Activated CD4-positive, alpha-beta T cell treated with anti-CD3 and anti-CD28 coated beads, Interleukin-2, Interleukin-6, amounts not matched to agents 100 ng/mL and 50 ng/mL, durations not matched to agents 16 hours and 8 hours (primary cell): ENCODE measurements around the gene PARVG.
"Not testable (repeated sequence)": the region's sequence is repeated elsewhere in the genome, so short reads cannot be mapped to it uniquely, and the experiment has no call there.

Source experiments
- DNase-seq: peaks from one replicate; pipeline ENCODE4 v3.0.0-alpha.2; 2020

The PARVG gene

DNA sequence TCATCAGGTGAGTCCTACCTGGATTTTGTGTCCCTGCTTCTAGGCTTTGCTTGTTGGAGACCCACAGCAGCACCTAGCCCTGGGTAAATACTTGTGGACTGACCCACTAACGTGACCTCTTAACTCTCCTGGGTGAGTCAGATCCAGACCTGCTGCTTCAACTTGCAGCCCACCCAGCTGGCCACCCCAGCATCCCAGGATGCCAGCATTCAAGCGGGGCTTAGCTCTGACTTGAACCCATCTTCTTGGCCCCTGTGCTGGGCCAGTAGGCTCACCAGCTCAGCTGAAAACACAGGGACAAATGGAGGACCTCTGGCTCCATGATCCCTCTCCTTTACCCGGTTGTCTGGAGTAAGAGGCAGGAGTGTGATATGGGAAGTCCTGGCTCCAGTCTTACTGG, 33.5 kb downstream of the PARVG start:
- no peak for DNase-seq

DNA sequence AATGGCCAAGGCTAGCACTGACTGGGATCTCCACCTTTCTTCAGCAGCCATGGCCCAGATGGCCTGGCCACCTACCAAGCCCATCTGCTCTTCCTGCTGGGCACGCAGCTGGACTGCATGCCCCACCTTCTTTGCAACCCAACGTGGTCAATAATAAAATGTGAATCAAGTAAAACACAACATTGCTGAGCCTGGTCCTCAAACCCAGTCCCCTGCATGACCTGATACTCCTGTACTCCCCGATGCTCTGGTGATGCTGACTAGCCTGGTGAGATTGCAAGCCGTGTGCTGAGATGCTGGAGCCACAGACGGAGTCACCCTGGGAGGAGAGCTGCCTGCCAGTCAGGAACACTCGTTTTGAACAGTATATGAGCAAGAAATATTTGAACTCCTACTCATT, 34.0 kb downstream of the PARVG start:
- DNase-seq, result no peak

DNA sequence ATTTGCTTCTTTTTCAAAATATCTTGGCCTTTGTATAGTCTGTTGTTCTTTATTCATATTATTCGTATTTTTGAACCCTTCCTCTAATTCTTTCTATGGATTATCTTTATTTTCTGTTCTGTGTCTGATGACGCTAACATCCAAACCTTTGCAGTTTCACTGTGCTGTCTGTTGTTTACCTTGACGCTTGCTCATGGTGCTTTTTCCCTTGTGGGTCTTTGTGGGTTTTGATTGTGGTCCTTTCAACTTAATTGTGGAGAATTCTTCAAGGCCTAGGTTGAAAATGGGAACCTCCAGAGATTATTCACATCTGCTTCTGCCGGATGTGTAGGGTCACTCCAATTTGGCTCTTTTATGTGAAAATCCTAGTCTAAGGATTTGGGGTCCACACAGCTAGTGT, 34.6 kb downstream of the PARVG start:
- DNase-seq, result no peak

DNA sequence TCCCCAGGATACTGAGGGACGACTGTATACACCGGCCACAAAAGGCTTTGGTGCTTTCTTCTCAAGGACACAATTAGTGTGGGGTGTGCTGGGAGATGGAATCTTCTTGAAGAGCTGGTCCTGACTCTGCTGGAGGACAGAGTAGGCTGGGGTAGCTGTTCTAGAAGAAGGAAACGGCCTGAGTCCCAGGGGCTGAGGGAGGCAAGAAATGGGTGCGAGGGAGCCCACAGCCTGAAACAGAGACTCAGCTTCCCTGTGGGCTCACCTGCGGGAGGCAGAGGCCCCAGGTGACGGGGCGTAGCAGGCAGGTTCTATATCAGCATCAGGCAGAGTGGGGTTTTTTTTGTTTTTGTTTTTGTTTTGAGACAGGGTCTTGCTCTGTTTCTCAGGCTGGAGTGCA, 36.6 kb downstream of the PARVG start:
- DNase-seq, result no peak

DNA sequence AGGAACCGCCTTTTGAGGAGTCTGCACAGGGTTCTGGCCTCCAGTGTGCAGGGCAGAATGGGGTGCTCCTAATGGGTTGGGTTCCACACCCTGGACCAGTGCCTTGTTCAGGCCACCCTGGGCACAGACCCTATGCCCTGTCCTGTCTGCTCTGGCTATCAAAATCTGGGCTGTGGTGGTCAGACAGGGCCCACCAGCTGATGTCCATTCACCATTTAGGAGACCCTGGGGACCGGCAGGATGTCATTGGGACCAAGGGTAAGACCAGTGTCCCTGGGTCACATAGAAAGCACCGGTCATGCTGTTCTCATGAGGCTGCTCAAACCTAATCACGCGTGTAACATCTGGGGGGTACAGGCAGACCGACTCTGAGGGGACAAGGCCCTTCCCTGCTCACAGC, 37.3 kb downstream of the PARVG start:
- DNase-seq, result no peak

DNA sequence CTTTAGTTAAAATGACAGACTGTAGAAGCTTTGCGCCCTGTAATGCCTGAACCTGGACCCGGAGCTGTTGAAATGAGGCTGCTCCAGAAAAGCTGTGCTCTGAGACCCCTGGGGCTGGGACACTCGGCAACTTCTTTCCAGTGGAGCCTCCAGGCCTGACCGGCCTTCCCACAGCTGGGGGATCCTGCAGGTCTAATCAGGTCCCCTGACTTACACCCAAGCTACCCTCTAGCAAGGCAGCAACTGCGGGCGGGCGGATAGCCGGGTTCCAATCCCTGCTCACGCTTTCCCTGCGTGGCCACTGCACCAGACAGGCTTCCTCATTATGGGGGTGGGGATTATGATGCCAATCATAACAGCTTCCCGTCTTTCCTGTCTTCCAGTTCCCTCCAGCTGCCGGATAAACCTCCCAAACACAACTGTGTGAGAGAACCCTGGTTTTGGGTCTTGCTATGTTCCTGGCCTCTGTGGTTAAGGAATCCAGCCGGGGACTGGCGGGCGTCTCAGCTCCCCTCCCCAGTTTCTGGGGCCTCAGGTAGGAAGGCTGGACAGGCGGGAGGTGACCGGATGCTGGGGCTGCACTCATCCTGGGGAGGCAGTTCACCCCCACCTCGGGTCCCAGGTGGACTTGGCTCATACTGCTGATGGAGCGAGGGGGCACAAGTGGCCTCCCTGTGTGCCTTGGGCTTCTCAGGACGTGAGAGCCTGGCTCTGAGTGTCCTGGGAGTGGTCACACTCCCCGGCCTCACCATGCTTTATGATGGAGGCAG, 38.6 kb downstream of the PARVG start:
- no peak for DNase-seq

DNA sequence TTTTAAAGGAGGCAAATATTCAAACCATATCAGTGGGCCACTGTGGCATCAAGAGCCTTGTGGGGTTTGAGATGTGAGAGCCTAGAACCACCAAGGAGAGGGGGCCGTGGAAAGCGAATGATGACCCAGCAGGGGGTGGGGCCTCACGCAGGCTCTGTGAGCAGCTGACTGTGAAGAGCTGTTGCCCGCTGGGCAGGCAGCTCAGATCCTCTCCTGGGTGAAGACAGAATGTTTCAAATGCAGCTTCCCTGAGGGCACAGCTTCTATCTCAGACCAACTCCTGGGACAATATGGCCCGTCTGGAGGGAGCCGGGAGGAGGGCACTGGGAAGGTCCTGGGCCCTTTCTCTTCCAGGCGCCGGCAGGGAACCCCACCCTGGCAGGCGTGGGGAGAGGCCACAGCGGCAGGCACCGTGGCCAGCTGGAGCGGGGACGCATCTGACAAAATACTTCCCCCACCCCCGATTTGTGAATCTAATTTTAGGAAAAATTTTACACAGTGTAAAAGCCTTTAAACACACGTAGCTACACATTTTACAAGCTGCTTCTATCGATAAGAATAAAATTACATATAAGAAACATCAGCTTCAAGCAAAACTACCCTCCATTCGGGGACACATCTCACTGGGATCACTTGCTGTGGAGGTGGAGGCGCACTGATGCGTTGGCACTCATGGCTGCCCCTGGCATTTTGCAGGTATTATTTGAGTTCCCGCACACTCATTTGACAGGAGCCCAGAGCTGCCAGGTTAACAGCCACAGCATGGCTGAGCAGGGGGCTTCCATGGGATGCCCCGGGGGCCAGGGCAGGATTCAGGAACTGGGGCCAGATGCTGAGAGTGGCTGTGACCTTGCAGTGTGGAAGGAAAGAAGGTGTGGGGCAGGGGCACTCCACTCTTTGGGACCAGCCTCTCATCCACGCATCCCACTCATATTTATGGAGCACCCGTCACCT, 40.3 kb downstream of the PARVG start:
- no peak for DNase-seq

DNA sequence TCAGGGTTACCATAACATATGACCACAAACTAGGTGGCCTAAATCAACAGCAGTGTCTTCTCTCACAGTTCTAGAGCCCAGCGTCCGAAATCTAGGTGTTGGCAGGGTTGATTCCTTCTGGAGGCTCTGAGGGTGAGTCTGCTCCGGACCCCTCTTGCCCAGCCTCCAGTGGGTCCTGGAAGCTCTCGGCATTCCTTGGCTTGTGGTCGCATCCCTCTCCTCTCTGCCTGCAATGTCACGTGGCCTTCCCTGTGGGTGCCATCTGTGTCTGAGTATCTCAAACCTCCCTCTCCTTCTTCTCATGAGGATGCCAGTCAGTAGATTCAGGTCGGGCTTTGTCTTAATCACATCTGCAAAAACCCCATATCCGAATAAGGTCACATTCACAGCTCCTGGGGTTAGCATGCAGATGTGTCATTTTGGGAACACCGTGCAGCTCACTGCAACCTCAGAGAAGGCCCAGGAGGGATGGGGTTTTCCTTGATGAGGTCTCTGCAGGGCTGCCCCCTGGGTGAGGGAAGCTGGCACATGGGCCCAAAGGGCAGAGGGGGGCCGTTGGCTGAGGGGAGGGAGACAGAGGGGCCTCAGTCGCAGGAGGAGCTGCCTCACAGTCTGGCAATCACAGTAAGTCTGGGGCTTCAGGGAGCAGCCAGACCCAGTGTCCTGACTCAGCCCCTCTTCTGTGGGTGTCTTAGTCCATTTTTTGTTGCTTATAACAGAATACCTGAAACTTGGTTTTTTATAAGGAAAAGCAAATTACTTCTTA, 41.2 kb downstream of the PARVG start:
- no peak for DNase-seq

DNA sequence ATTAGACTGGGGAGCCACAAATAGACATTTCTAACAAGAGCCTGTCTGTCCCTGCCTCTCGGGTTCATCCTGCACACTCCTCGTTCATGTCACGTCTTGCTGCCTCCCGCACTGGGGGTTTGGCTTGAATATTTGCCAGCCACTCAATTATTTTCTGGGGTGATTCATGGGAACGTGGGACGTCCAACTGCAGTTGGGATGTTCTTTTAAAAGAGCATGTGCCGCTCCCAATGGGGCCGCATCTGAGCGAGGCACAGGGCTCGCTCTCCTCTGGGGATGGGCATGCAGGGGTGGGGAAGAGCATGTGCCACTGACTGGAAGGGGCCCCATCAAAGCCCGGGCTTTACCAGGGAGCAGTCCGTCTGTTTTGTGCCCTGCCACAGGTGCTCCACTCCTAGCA, 43.4 kb downstream of the PARVG start:
- DNase-seq, result no peak

DNA sequence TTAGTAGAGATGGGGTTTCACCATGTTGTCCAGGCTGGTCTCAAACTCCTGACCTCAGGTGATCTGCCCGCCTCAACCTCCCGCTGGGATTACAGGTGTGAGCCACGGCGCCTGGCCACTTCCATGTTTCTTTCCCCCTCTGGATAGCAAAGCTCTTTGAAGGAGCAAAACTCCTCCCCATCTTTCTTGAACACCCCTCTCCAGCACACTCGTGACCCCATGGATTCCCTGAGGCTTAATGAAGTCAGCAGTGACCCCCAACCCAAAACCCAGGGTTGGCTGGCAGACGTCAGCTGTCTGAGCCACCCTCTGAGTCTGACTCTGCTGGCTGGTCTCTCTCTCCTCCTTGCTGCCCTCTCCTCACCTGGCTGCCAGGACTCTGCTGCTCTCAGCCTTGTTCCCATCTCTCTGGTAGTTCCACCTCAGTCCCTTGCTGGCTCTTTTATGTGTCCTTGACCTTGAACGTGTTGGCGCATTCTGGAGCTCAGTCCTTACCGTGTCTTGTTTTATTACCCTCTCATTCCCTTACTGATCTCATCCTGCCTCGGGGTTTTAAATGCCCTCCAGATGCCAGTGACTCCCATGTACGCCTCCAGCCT, 44.5 kb downstream of the PARVG start:
- no peak for DNase-seq

DNA sequence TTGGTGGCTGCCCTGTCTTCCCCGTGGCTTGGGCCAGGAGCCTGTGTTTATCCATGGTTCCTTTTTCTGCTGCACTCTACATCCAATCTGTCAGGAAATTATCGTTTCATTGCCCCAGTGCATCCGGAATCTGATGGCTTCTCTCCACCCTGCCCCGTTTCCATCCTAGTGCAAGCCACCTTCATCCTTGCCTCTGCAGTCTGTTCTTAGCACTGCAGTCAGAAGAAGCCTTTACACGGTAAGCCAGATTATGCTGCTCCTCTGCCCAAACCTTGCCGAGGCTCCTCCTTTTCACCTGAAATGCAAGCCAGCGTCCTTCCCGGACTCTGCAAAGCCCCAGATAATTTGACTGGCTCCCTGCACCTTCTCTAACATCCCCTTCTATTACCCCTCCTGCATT, 45.1 kb downstream of the PARVG start:
- no peak for DNase-seq

DNA sequence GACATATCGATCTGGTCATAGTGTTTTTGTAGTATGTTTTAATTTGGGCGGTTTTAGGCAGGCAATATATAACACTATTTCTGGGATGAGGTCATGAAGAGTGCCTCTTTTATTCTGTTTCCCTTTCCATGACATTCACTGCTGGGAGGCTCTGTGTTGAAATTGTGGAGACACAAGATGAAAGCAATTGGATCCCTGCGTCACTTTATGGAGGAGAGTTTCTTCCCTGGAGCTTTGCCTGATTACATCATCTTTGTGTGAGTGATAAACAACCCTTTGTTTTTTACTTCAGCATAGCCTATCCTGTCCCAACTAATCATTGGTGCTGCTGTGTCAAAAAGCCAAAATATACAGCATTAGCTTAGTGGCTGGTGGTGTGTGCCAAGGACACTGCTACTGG, 48.6 kb downstream of the PARVG start:
- DNase-seq, result no peak

DNA sequence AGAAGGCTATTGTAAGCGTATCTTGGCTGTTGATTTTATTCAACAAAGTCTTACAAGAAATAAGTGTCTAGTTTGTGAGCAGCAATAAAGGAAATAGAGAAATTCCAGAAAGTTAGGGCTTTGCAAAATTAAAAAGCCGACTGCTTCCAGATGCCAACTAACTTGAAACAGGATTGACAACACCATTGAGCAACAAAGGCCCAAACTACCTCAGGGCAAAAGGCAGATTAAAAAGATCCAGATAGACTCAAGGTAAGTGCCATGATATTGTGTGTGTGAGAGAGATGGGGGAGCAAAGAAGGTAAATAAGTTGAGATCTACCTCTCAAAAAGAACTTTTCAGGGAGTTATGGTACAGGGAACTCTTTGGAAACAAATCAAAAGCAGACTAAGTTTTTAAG, 49.1 kb downstream of the PARVG start:
- DNase-seq, result no peak

DNA sequence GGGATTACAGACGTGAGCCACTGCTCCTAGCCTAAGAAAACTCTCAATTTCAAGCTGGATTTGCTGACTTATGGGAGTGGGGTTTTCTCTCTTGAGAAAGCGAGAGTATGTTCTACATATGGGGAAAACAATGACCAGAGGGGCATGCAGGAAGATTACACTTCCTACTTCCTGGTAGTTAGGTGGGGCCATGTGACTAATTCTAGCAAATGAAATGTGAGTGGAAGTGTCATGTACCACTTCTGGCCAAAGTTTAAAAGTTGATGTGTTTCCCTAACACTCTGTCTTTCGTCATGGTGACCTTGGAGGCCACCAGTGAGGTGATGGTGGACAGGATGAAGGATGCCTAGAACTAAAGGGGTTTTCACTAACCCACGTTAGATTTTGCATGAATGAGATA, 50.5 kb downstream of the PARVG start:
- DNase-seq, result no peak

DNA sequence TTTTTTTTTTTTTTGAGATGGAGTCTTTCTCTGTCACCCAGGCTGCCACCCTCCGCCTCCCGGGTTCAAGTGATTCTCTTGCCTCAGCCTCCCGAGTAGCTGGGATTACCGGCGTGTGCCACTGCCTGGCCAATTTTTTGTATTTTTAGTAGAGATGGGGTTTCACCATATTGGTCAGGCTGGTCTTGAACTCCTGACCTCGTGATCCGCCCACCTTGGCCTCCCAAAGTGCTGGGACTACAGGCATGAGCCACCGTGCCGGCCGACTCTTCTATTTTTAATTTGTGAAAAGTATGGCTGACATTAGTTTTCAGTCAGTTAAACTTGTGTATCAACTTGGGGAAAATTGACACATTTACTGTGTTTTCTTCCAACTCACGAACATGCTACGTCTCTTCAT, 53.6 kb downstream of the PARVG start:
- not testable (repeated sequence) for DNase-seq

DNA sequence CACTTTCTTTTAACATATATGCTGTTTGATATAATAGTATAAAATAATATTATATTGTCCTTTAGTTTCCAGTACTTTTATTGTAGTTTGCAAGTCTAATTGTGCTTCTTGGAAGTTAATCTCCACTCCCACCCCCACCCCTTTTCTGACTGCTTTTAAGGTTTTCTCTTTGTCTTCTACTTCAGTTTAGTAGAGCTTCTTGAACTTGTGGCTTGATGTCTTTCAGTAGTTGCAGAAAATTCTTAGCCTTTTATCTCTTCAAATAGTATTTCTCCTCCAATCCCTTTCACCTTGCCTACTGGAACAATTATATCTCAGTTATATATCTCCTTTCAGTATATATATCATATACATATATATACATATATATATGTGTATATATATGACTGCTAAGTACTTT, 56.6 kb downstream of the PARVG start:
- DNase-seq, result no peak

DNA sequence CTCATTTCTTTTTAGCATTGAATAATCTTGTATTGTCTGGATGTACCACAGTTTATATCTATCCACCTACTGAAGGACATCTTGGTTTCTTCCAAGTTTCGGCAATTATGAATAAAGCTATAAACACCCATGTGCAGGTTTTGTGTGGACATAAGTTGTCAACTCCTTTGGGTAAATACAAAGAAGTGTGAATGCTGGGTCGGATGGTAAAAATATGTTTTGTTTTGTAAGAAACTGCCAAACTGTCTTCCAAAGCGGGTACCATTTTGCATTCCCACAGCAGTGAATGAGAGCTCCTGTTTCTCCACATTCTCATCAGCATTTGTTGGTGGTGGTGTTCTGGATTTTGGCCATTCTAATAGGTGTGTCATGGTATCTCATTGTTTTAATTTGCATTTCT, 60.4 kb downstream of the PARVG start:
- DNase-seq, result not testable (repeated sequence)

DNA sequence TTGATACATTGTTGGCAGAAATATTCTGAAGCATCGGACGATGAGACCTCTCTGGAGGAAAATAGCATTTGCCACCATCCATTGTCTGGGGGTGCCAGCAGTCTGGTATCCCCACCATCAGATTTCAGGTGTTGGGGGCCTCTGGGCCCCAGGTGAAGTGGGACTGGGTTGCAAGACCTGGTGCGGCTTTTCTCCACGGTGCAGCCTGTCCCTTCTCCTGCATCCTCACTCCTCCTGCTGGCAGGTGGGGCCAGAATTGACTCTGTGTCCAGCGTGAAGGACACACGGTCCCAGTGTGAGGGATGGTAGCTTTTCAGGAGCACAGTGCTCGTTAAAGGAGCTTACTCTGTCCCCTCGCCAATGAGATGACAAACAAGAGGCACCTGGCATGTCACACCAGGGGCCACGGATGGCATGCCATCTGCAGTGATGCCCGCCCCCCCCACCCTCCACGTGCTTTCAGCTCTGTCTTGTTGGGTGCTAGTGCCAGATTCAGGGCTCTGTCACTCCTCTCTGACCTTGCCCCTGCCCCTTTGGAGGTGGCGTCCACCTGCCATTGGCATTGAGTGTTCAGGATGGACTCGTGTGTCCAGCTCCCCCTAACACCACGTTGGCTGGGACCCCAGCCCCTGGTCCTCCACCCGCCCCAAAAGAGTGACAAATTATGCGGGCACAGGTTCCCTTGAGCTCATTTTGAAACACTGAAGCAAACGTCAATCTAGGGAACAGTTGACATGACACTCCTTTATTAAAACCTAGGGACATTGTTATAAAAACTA, 62.4 kb downstream of the PARVG start:
- no peak for DNase-seq

DNA sequence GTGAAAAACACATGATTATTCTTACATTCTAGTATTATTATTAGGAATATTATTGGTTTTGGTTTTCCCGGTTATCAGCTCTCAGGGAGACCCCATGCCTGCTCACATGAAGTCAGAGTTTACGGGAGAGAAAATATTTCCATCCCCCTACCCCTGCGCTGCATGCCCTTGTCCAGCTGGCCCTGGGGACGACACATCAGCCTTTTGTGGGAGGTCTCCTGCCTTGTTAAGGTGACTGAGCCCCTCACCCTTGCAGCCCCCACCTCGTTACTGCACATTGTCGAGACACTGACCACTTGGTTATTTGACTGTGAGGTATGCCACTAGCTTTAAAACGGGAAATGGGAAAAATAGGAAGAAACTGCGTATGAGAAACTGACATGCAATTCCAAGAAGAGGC, 63.0 kb downstream of the PARVG start:
- no peak for DNase-seq

DNA sequence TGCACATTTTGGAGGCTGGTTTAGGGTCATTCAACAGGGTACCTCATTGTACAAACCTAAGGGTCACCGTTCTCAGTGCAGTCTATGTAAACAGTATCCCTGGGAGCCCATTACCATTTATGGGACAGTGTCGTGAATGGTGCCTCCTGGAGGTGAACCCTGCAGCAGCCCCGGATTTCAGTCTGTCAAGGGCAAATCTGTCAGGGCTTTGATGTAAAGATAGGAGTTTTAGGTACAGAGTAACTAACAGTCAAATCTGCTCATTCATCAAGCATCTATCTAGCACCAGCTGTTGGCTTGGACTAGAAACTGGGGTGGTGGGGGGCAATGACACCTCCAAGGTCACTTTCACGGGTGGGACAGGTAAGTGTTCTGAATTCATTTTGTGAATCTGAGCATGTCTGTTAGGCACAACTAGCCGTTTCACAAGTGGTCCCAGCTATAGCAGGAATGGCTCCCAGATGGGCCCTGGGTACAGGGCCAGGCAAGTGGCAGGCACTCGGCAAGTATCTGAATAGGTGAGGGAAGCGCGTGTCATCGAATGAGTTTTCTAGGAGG, 63.6 kb downstream of the PARVG start:
- no peak for DNase-seq

DNA sequence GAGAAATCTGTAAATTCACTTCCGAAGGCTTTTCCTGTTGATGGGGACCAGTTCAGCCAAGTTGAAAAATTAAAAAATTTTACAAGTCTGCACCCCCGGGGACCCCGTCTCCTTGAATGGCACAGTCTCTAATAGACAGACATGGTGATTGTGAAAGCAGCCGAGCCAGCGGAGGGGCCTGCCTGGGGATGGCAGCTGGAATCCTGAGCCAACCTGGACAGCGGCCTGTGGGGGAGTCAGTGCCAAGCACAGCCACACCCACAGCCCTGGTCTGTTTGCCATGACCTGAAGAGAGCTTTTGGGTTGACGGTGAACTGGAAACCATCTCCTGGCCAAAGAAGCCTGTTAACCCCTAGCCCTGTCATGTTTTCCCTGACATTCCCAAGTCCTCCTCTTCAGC, 64.7 kb downstream of the PARVG start:
- no peak for DNase-seq

DNA sequence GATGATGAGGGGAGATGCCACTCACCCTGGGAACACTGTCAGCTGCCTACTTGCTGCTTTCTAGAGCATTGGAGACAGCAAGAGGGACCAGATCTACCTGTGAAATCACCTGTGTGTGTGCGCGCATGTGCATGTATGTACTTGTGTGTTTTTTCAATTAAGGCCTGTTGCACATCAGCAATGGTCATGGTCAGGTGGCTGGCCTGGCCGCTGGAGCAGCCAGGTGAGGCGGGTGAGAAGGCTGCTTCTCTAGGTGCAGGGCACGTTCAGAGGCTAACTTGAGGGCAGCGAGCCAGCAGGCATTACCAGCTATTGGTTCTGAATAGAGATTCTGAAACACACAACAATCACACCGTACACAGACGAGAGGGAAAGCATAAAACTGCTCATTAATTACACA, 65.1 kb downstream of the PARVG start:
- DNase-seq, result no peak
